ENCODE results near the gene DAW1. TPM values are rescaled to one million over a fixed set of nuclear protein-coding genes. Genes with fewer than 3 reads are reported as not detected.

DAW1 gene
- total and polyA plus RNA-seq, 2 of the 13 experiments (the other 11 are each of a cell fraction or from before 2014, with no cell fraction given), result not detected

GRCh38 chr2:227856697-227857096 is 14.7 kb upstream of the DAW1 start:
- H3K79me2 ChIP-seq (ENCODE audit: insufficient read depth, low read length), result no peaks in the 10 kb centered on the region
- WGBS (ENCODE audit: low lambda C conversion rate), result 88% methylated on average over 2 of the region's 2 CpGs
- H3K27ac ChIP-seq (ENCODE audit: extremely low read length, insufficient read depth, low read length), result no peak overlapping the region
- 0 out of 2 replicates have a peak, but pooled peaks have one; percentile 29 for TF ChIP-seq ZMYM4 (CRISPR knock-in tag; IDR thresholded peaks at IDR 0.05)
- TF ChIP-seq ZNF644 (CRISPR knock-in tag; IDR thresholded peaks at IDR 0.05; ENCODE audit: low read depth), result peak; percentile 65; the same call in 1 of the 2 replicates
- no peak for TF ChIP-seq ZNF629 (CRISPR knock-in tag; conservative IDR thresholded peaks at IDR 0.05)
- peak; percentile 56; the same call in 1 of the 2 replicates for TF ChIP-seq HNF4A (CRISPR knock-in tag; IDR thresholded peaks at IDR 0.05)
- peak; percentile 39; the same call in 1 of the 2 replicates for TF ChIP-seq HNF4G (IDR thresholded peaks at IDR 0.05; ENCODE audit: borderline replicate concordance, low read depth, low read length)
- TF ChIP-seq HNF4G (CRISPR knock-in tag; IDR thresholded peaks at IDR 0.05; ENCODE audit: borderline replicate concordance, low read depth), result no peak
- TF ChIP-seq ELF1 (CRISPR knock-in tag; IDR thresholded peaks at IDR 0.05), result no peak
- no peak for TF ChIP-seq ZNF33A (CRISPR knock-in tag; IDR thresholded peaks at IDR 0.05; ENCODE audit: borderline replicate concordance)
- TF ChIP-seq ZNF281 (CRISPR knock-in tag; IDR thresholded peaks at IDR 0.05; ENCODE audit: borderline replicate concordance), result peak; percentile 19; the same call in 1 of the 2 replicates
- peaks cover 2 to 13% of the 10 kb centered on the region in 2 experiments; a peak in 3 of 5 replicates for H3K27me3 ChIP-seq (ENCODE audit: control insufficient read depth in 1 of 2, insufficient read depth in 2 of 2, low read length in 2 of 2)
- H3K36me3 ChIP-seq (replicated peaks in 1 of 2; ENCODE audit: control insufficient read depth in 1 of 2, insufficient read depth in 2 of 2, low read length in 2 of 2), result no peaks in the 10 kb centered on the region
- no peaks in the 10 kb centered on the region for H4K20me1 ChIP-seq (ENCODE audit: insufficient read depth, low read length)
- no TSS peak for BruUV-seq (replicated peaks)
- no peak overlapping the region for H3K4me3 ChIP-seq (replicated peaks in 1 of 3; ENCODE audit: insufficient read depth in 1 of 3, low read depth in 2 of 3, low read length in 3 of 3)
- H3K9me3 ChIP-seq (ENCODE audit: low read length), result no peaks in the 10 kb centered on the region
- H3K4me2 ChIP-seq (ENCODE audit: low read depth, low read length), result no peak overlapping the region
- FAIRE-seq (no peak), DNase-seq (ENCODE audit: low spot score) (no peak), ATAC-seq (no peak)
- ChIA-PET POLR2A (no interaction called here), CTCF (ENCODE audit: low intra/inter-chr PET ratio, low total read pairs) (no interaction called here)
- peaks cover 35% of the 10 kb centered on the region for H3K4me1 ChIP-seq (ENCODE audit: insufficient read depth, low read length)
- no peak overlapping the region for H2AFZ ChIP-seq (ENCODE audit: low read length)
- in situ Hi-C loops (cut with HindIII; ENCODE audit: extremely low pct_ligation_motif_present, low pct_unique_long_range_greater_than_20kb) (no loop called here), intact Hi-C loops (cut with micrococcal nuclease; ENCODE audit: unreplicated experiment) (no loop called here)
- H3K9ac ChIP-seq (ENCODE audit: insufficient read depth, low read depth, low read length), result no peak overlapping the region

Measured in HepG2 (cell line).